HG03575 (cell line): ENCODE data around the gene FAM171A2.
"Not testable (repeated sequence)": the region's sequence is repeated elsewhere in the genome, so short reads cannot be mapped to it uniquely, and the experiment has no call there.

Source experiments
- ATAC-seq: cut with Tn5 transposase; IDR thresholded peaks from one replicate; pipeline ENCODE4 v1.9.1; 2021; ENCODE audit not compliant: unreplicated experiment, insufficient number of reproducible peaks, low FRiP score; ENCODE audit errors: extremely low read depth

Gene FAM171A2

GRCh38 chr17:44363613-44364159 lies at the start of gene FAM171A2:
FAM171A2 (minus strand) TSS chr17:44363853; CDS start chr17:44363714, 139 bp downstream.
- no peak for ATAC-seq

DNA sequence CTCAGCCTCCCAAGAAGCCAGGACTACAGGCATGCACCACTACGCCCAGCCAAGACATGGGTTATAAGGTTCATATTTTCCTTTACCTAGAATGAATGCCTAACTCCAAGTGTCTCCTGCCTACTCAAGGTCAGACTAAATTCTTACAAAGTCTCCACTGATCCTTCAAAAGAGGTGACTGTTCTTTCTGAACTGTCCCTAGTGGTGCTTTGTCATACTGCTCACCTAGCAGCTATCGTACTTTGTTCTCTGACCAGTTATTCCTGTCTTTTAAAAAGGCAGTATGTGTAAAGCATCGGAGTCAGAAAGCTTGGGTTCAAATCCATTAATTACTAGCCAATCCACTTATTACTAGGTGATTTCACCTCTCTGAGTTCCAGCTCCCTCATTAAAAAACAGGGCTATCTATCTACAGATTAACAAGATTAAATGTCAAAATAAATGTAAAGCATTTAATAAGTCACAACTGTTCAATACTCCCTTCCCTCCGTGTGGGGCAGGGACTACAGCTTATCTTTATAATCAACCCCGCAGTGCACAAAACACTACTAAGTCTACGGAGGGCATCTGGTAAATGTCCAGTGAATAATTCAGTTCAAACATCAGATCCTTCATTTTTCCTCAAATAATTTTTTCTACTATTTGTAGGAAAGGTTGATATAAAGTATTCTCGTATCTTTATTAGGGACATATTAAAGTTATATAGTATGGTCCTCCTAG lies 45.8 kb upstream of the FAM171A2 start:
- no peak for ATAC-seq

DNA sequence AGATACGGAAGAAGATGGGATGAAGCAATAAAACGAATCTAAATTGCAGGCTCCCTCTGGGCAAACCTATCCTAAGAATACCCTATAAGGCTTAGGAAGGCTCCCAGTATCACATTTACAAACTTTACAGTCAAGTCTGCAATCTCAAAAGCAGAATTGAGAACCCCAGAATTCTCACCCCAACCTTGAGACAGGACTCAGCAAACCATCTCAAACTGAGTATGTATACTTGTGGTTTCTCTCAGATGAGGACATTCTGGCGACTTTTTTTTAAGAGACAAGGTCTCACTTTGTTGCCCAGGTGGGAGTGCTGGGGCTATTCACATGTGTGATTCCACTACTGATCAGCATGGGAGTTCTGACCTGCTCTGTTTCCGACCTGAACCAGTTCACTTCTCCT lies 45.1 kb upstream of the FAM171A2 start:
- ATAC-seq, result no peak

DNA sequence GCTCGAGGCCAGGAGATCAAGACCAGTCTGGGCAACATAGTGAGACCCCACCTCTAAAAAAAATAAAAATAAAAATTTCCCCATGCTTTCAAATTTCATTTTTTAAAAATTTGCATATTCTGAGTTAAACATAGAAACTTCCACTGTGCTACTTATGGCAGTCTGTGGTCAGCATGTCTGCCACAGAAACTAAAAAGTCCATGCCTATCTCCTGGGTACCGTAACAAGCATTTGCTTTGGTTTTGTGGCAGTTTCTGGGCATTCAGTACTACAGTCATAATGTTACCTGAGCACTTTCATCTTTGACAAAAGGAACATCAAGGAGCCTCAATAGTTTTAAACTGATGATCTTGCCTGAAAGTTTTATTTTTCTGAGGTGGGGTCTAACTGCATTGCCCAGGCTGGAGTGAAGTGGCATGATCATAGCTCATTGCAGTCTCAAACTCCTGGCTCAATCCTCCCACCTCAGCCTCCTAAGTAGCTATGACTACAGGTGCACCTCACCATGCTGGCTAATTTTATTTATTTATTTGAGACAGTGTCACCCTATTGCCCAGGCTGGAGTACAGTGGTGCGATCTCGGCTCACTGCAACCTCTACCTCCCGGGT lies 39.0 kb upstream of the FAM171A2 start:
- no peak for ATAC-seq

DNA sequence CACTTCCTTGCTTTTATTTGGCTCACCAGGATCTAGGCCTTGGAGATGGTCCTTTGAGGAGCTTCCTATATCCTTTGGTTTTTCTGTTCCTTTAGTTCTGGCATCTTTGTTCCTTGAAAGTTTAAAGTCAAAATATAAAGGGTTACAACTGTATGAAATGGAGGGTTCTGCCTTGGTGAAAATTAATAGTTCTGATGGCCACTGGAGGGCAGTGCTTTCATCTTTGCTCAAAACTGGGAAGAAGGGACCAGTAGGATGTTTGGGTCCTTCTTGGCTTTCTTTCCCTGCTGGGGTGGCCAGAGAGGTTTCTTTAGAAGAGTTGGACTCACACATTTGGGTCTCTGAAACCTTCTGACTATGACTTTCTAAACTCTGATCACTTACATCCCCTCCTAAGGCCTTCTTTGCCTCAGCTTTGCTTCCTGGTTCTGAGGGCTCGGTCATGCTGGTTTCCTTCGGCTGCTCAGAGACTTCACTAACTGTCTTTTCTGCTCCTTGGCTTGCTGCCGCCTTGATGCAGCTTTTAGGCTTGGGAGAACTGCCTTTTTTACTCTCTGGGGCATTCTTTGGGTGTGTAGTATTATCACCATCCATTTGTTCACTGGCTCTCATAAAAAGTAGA lies 36.7 kb upstream of the FAM171A2 start:
- no peak for ATAC-seq

DNA sequence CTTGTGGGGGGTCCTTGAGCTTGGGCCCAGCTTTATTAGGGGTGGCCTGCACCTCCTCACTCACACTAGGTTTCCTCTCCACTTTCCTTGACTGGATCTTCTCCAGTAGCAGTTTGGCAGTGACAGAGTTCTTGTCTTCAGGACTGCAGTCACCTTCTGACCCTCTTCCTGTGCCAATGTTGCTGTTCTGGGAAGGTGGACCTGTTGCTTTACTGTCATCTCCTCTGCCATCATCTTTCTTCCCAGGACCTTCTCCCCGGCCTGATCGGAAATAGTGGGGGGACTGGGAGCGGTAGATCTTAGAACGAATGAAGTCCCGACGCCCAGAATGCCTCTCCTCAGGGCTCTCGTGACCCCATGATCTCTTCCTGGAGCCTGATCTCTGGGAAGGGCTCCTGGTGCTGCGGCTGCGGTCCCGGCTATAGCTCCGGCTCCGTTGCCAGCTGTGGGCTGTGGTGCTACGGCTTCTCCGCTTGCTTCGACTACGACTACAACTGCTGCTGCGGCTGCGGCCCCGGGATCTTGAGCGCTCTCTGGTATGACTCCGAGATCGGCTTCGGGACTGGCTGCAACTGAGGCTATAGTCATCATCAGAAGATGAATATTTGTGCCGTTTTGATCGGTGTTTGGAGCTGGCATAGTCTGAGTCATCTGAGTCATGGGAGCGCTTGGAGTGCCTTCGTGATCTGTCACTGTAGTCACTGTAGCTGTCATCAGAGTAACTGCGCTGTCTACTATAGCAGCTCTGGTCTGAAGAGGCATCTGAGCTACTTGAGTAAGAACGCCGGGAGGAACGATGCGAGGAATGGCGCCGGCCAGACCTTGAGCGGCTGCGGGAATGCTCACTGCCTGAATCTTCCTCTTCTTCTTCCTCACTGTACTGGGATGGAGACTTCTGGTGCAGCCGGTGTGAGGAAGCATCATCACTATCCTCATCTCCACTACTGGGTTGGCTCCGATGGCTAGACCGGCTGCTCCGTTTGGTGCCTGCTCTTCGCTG lies 35.3 kb upstream of the FAM171A2 start:
- ATAC-seq, result no peak

GRCh38 chr17:44397479-44398440 lies 34.1 kb upstream of the FAM171A2 start:
- ATAC-seq, result no peak

DNA sequence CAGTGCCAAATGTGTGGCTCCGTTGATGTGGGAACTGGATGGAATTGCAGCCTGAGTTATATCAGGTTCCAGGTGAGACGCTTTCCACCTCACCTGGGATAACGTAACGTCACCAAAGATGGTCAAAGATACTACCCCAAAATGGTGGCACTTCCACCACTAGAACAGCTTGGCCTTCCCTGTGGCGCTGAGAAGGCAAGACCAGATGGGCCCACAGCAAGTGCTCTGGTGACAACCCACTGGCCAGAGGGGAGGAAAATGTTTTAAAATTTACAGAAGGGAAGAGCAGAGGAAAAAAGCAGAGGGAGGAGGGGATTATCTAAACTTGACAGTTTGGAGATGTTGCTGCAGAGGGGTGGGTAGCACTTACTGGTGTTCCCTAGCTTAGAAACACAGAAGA lies 33.3 kb upstream of the FAM171A2 start:
- no peak for ATAC-seq

DNA sequence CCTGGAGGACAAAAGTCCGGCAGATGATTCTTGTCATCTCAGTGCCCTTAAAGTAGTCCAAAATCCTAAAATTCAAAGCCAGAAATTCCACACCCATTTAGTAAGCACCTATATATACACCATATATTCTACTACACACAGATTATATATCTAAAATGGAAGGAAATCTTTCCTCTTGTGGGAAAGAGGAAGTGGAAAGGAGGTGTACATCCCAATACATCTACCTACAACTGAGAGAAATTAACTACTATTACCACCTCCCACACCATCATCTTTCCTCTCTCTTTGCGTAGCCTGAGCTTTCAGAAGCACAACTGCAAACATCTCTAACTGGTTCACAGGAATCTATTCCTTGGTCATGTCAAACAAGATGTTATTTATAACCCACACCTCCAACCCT lies 31.2 kb upstream of the FAM171A2 start:
- ATAC-seq, result no peak

DNA sequence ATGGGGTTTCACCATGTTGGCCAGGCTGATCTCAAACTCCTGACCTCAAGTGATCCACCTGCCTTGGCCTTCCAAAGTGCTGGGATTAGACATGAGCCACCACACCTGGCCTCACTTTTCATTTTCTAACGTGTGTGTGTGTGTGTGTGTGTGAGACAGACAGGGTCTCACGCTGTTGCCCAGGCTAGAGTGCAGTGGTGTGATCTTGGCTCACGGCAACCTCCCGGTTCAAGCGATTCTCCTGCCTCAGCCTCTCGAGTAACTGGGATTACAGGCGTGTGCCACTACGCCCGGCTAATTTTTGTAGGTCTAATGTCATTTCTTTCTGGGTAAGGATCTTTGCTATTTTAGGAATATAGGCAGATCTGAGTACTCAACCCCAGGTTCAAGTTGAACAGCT lies 30.5 kb upstream of the FAM171A2 start:
- ATAC-seq, result not testable (repeated sequence)

DNA sequence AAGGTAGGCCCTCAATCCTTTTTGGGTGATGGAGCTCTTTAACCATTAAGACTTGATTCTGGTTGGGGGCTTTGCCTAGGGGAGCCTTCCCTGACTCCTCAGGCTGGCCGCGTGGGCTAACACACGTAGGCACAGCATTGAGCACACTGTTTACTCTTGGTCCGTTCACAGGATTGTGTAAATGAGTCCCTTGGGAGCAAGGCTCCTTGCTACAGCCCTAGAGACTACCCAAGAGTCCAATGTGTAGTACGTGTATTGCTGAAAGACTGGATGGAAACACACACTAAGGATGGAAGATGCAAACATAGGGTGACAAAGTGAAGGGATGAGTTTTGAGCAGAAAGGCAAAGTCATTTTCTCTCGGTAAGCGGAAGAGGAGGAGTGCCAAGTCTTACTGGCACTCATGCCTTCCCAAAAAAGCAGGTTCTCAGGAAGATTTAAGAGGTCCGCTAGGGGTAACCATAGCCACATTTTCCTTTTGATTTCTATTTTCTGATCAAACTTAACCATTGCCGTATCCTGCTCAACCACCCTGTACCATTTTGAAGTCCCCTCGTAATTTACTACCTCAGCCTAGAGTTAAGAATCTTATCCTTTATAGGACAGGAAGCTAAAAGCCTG lies 26.7 kb upstream of the FAM171A2 start:
- ATAC-seq, result no peak

- no peak for ATAC-seq
Observed at GRCh38 chr17:44389723-44390202, 26.1 kb upstream of the FAM171A2 start.

DNA sequence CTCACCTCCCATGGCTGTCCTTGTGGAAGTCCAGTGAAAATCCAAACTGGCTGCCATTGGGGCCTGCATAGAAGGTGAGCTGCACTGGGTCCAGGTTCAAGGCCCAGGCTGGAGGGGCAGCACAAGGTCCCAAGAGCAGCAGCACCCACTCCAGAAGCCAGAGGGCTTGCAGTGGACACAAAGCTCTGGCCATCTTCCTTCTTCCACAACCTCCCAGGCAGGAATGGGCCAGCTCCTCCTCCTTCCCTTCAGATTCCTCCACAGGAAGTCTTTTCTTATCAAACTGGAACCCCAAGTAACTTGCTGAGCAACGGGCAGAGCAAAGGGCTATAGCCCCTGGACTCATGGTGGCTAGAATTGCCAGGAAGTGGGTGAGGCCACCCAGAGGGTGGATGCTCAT lies 25.6 kb upstream of the FAM171A2 start, which contains the start of gene ITGA2B:
Gene ITGA2B, minus strand, starts transcription at position 369 of the 400 bp plus-strand sequence. Its CDS starts 176 bp downstream, at position 193.
- ATAC-seq, result no peak

DNA sequence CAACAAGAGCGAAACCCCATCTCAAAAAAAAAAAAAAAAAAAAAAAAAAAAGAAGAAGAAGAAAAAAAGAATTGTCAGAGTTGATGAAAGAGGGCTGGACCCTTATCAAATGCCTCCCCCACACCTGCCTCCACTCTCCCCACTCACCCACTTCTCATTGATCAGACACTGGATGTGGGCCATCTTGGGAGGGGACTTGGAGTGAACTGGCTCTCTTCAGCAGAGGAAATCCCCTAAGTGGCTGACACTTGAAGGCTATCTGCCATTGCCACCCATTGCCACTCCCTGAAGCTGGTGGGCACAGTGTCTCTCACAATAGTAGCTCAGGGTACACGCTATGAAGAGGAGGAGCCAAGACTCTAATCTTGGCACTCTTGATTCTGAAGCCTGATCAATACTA lies 24.2 kb upstream of the FAM171A2 start:
- ATAC-seq, result no peak

GRCh38 chr17:44386182-44386525 lies 22.5 kb upstream of the FAM171A2 start:
- ATAC-seq, result no peak

GRCh38 chr17:44385287-44386181 lies 21.9 kb upstream of the FAM171A2 start:
- no peak for ATAC-seq
